Measurements from ENCODE around the gene SERPINA4.

SERPINA4 gene

DNA sequence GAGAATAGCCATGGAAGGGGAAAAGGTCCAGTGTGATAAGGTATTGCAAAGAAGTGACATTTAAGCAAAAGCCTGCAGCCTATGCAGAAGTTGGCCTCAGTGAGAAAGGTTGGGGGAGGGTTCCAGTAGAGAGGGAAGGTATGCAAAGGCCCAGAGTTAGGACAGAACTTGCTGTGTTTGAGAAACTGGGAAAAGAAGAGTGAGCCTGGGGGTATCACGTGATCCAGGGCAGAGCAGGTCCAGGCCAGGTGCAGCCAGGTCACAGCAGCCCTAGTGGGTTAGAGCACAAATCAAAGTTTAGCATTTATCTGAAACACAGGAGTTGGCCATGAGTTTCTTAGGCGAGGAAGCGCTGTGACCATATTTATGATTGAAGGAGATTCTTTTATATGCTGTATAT, 21.6 kb downstream of the SERPINA4 start:
- TF ChIP-seq SIN3A (IDR thresholded peaks at IDR 0.05; ENCODE audit: borderline replicate concordance, insufficient read depth, low read length) (no peak), POLR2AphosphoS5 (IDR thresholded peaks at IDR 0.05; ENCODE audit: low read depth, low read length) (no peak), FOXP2 (optimal IDR thresholded peaks at IDR 0.05; ENCODE audit: borderline replicate concordance, extremely low read depth, extremely low read length, insufficient read depth) (no peak), TAF1 (IDR thresholded peaks at IDR 0.05; ENCODE audit: borderline replicate concordance, insufficient read depth, low read length) (no peak)
- TF ChIP-seq, protein P1, sequence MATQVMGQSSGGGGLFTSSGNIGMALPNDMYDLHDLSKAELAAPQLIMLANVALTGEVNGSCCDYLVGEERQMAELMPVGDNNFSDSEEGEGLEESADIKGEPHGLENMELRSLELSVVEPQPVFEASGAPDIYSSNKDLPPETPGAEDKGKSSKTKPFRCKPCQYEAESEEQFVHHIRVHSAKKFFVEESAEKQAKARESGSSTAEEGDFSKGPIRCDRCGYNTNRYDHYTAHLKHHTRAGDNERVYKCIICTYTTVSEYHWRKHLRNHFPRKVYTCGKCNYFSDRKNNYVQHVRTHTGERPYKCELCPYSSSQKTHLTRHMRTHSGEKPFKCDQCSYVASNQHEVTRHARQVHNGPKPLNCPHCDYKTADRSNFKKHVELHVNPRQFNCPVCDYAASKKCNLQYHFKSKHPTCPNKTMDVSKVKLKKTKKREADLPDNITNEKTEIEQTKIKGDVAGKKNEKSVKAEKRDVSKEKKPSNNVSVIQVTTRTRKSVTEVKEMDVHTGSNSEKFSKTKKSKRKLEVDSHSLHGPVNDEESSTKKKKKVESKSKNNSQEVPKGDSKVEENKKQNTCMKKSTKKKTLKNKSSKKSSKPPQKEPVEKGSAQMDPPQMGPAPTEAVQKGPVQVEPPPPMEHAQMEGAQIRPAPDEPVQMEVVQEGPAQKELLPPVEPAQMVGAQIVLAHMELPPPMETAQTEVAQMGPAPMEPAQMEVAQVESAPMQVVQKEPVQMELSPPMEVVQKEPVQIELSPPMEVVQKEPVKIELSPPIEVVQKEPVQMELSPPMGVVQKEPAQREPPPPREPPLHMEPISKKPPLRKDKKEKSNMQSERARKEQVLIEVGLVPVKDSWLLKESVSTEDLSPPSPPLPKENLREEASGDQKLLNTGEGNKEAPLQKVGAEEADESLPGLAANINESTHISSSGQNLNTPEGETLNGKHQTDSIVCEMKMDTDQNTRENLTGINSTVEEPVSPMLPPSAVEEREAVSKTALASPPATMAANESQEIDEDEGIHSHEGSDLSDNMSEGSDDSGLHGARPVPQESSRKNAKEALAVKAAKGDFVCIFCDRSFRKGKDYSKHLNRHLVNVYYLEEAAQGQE (IDR thresholded peaks at IDR 0.05; ENCODE audit: insufficient read depth in 1 of 2, low read depth in 2 of 2, low read length in 2 of 2), result no peak

DNA sequence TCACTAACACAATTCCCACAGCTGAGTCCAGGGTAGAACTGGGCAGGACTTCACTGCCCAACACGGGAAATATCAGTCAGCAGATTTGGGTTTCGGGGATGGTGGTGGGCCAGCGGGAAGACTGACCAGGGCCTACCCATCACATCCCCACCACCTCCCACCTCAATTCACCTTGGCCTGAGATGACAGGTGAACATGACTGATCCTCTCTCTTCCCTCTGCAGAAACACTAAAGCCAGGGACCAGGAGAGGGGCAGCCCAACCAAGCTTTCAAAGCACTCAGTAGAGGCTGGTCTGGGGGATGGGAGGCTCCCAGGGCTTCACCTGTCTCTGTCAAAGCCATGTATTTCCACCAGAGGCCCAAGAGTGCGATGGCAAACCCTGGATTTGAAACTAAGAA, 22.3 kb downstream of the SERPINA4 start:
- TF ChIP-seq POLR2AphosphoS5 (IDR thresholded peaks at IDR 0.05; ENCODE audit: low read depth, low read length) (no peak), FOXP2 (optimal IDR thresholded peaks at IDR 0.05; ENCODE audit: borderline replicate concordance, extremely low read depth, extremely low read length, insufficient read depth) (no peak), TAF1 (IDR thresholded peaks at IDR 0.05; ENCODE audit: borderline replicate concordance, insufficient read depth, low read length) (no peak), SIN3A (IDR thresholded peaks at IDR 0.05; ENCODE audit: borderline replicate concordance, insufficient read depth, low read length) (no peak)
- TF ChIP-seq, protein P1 (IDR thresholded peaks at IDR 0.05; ENCODE audit: insufficient read depth in 1 of 2, low read depth in 2 of 2, low read length in 2 of 2), result no peak

DNA sequence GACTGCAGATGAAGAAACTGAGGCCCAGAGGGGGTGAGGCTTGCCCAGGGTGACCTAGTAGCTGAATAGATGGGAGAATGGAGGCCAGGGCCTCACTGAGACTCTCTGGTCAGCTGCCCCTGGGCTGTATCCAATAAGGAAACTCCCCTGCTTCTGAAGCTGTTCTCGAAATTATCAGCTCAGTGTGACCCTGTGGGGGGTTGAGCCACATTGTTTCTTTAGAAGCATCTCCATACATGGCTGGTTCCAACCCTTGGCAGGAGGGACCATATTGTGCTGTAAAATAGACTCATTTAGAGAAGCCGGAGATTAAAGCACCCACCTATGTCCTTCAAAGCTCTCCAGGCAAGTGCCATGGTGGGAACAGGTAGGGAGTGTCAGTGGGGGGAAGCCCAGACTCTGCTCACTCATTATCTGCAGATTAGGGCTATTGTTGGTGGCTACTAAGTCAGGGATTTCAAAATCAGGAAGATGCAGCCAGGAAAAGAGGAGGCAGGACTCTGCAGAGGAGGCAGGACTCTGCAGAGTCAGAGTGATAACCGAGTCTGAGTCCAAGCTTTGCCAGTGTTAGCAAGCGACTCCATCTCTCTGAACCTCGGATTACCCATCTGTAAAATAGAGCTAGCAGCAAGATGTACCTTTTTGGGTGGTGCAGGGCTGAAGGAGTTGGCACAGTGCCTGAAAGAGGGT, 23.5 kb downstream of the SERPINA4 start:
- TF ChIP-seq FOXP2 (optimal IDR thresholded peaks at IDR 0.05; ENCODE audit: borderline replicate concordance, extremely low read depth, extremely low read length, insufficient read depth) (no peak), SIN3A (IDR thresholded peaks at IDR 0.05; ENCODE audit: borderline replicate concordance, insufficient read depth, low read length) (no peak), POLR2AphosphoS5 (IDR thresholded peaks at IDR 0.05; ENCODE audit: low read depth, low read length) (no peak)
- TF ChIP-seq, protein P1 (IDR thresholded peaks at IDR 0.05; ENCODE audit: insufficient read depth in 1 of 2, low read depth in 2 of 2, low read length in 2 of 2), result no peak

DNA sequence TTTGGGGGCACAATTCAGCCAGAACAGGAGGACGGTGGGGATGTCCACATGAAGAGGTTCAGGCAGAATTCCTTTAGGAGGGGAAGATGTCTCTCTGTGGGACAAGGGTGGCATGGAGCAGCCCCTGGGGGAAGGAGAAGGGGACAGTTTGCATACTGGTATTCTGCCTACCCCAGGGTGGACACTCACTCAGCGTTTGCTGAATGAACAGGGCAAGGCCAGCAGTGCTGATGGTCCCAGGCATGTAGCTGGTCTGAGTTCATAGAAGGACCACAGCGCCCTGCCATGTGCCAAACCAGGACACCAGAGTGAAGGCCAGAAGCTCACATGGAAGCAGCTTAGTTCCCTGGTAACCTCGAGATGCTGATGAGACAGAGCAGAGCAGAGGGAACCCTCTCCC, 25.4 kb downstream of the SERPINA4 start:
- no peak for TF ChIP-seq POLR2AphosphoS5 (IDR thresholded peaks at IDR 0.05; ENCODE audit: low read depth, low read length)
- TF ChIP-seq, protein P1 (IDR thresholded peaks at IDR 0.05; ENCODE audit: insufficient read depth in 1 of 2, low read depth in 2 of 2, low read length in 2 of 2), result no peak

DNA sequence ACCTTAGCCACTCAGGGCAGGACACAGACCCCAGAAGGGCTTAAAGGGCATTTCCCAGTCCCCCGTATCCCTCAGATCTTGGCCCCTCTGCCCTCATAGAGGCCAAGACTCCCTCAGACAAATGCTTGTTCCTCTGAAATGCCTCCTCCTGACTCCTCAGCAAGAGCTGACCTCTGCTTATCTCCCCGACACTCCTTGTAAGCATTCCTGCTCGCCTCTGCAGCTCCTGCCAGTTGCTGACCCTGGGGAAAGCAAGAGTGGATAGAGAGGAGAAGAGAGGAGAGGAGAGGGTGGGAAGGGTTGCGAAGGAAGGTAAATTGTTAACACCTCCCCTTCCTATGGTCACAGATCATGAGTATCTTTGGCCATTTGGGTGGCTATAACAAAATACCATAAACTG, 27.1 kb downstream of the SERPINA4 start:
- no peak for TF ChIP-seq POLR2AphosphoS5 (IDR thresholded peaks at IDR 0.05; ENCODE audit: low read depth, low read length)
- no peak for TF ChIP-seq SIN3A (IDR thresholded peaks at IDR 0.05; ENCODE audit: borderline replicate concordance, insufficient read depth, low read length)
- TF ChIP-seq, protein P1 (IDR thresholded peaks at IDR 0.05; ENCODE audit: insufficient read depth in 1 of 2, low read depth in 2 of 2, low read length in 2 of 2), result no peak
- TF ChIP-seq FOXP2 (optimal IDR thresholded peaks at IDR 0.05; ENCODE audit: borderline replicate concordance, extremely low read depth, extremely low read length, insufficient read depth), result no peak
- TF ChIP-seq TAF1 (IDR thresholded peaks at IDR 0.05; ENCODE audit: borderline replicate concordance, insufficient read depth, low read length), result no peak

Measured in PFSK-1 (cell line).